ENCODE data around the gene EHMT1. TPM values are rescaled to one million over a fixed set of nuclear protein-coding genes. Genes with fewer than 3 reads are reported as not detected.

Gene EHMT1
- total RNA-seq, 1 donor from 2014 or later, result 82.7 TPM

DNA sequence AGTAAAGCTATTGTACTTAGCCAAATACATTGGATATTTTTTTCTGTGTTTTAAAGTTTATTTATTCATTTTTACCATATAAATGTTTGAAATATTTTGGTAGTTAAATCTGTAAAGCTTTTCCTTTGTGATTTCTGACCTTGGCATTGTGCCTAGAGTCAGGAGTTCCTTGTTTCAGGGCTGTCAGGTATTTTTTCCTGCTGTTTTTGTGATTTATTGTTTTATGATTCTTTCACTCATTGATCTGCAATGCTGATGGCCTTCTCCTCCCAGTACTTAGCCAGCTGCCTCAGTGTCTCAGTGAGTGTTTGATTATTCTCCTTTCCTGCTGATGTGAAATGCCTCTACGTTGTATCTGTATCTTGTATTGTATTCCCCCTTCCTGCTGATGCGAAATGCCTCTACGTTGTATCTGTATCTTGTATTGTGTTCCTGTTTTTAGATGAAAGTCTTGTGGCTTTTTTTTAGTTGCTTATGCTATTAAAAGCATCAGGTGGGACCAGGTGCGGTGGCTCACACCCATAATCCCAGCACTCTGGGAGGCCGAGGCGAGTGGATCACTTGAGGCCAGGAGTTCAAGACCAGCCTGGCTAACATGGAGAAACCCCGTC lies 61.0 kb downstream of the EHMT1 start:
- no peak overlapping the region for H3K27ac ChIP-seq
- H3K4me3 ChIP-seq, result no peak overlapping the region
- ATAC-seq, result no peak
- DNase-seq, result no peak
- TF ChIP-seq, protein P1, sequence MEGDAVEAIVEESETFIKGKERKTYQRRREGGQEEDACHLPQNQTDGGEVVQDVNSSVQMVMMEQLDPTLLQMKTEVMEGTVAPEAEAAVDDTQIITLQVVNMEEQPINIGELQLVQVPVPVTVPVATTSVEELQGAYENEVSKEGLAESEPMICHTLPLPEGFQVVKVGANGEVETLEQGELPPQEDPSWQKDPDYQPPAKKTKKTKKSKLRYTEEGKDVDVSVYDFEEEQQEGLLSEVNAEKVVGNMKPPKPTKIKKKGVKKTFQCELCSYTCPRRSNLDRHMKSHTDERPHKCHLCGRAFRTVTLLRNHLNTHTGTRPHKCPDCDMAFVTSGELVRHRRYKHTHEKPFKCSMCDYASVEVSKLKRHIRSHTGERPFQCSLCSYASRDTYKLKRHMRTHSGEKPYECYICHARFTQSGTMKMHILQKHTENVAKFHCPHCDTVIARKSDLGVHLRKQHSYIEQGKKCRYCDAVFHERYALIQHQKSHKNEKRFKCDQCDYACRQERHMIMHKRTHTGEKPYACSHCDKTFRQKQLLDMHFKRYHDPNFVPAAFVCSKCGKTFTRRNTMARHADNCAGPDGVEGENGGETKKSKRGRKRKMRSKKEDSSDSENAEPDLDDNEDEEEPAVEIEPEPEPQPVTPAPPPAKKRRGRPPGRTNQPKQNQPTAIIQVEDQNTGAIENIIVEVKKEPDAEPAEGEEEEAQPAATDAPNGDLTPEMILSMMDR (IDR thresholded peaks at IDR 0.05), result no peak
- H3K9me3 ChIP-seq, result no peaks in the 10 kb centered on the region
- intact Hi-C loops (cut with DNase I), result no loop called here
- peaks cover 18% of the 10 kb centered on the region for H3K4me1 ChIP-seq
- H3K27me3 ChIP-seq, result no peaks in the 10 kb centered on the region
- H3K36me3 ChIP-seq, result no peaks in the 10 kb centered on the region

DNA sequence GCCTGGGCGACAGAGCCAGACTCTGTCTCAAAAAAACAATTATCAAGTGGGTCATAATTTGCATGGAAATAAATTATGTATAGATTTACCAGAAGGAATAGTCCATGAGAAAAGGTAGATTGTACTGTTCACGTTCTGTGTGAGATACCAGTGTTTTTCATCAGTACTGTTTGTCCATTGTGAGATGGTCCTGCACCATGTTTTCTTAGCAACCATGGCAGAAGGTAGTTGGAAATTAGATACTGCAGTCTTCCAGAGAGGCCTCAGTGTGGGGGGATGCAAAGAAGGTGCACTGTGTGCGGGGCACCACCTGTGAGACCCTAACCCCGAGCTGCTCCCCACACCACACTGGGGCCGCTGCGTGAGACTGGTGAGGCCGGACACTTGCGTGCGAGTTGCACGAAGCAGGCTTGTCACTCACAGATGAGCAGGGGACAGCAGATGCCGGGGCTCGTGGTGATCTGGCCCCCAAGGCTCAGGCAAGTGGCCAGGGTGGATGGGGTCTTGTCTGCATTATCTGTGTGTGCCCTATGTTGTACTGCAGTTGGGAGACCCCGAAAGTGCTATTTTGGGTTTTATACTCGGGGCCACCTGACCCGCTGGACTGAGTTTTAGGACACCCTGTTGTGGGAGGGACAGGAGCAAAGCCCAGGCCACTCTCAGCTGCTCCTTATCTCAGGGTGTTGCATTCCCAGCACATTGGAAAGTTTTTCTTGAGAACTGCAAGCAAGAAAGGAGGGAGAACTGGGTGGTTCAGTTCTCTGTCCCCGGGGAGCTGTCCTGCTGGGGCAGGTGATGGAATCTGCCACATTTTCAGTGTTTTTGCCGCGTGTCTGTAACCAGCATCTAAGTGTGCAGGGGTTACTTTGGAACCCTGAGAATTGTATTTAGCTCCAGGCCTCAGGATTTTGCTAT lies 61.9 kb downstream of the EHMT1 start:
- no peak for DNase-seq
- TF ChIP-seq, protein P1 (IDR thresholded peaks at IDR 0.05), result no peak
- peak; percentile 42 for ATAC-seq

DNA sequence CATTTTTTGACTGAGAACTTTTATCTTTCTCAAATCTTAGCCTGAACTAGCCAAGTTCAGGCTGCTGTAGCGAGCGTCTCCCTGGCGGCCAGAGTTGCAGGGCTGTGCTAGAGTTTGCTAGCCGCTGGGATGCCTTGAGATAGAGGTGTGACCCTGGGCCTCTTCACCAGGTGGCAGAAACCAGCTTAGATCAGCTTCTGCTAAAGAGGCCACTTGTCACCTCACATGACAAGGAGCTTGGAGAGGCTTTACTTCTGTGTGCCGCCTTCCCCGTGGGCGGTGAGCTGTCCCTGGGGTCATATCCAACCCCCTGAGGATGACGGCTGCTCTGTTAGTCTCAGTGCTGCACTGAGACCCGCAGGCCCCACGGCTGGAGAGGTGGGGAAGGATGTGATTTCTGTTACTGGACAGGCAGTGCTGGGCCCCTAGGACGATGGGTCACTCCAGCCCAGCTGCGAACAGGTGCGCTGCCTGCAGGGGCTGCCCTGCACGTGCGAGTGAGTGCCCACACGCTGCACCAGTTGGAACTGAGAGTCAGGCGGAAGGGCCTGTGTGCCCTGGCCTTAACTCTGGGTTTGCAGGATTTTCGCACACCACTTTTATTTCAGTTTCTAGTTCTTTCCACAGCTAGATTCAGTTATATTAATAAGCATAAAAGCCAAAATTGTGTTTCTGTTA lies 63.8 kb downstream of the EHMT1 start:
- TF ChIP-seq, protein P1 (IDR thresholded peaks at IDR 0.05), result no peak
- DNase-seq (peak; percentile 7), ATAC-seq (peak; percentile 72)
- intact Hi-C loops (cut with DNase I), result no loop called here
- H3K9me3 ChIP-seq, result no peaks in the 10 kb centered on the region
- H3K27me3 ChIP-seq, result no peaks in the 10 kb centered on the region
- H3K36me3 ChIP-seq, result no peaks in the 10 kb centered on the region
- H3K4me3 ChIP-seq, result no peak overlapping the region
- peaks cover 18% of the 10 kb centered on the region for H3K4me1 ChIP-seq
- H3K27ac ChIP-seq, result no peak overlapping the region

More for the DNA sequence above, 61.9 kb downstream of the EHMT1 start:
- Histone ChIP-seq H3K36me3 (no peaks in the 10 kb centered on the region), H3K4me3 (no peak overlapping the region), H3K4me1 (peaks cover 18% of the 10 kb centered on the region), H3K27ac (no peak overlapping the region), H3K9me3 (no peaks in the 10 kb centered on the region), H3K27me3 (no peaks in the 10 kb centered on the region)
- intact Hi-C loops (cut with DNase I), result no loop called here

DNA sequence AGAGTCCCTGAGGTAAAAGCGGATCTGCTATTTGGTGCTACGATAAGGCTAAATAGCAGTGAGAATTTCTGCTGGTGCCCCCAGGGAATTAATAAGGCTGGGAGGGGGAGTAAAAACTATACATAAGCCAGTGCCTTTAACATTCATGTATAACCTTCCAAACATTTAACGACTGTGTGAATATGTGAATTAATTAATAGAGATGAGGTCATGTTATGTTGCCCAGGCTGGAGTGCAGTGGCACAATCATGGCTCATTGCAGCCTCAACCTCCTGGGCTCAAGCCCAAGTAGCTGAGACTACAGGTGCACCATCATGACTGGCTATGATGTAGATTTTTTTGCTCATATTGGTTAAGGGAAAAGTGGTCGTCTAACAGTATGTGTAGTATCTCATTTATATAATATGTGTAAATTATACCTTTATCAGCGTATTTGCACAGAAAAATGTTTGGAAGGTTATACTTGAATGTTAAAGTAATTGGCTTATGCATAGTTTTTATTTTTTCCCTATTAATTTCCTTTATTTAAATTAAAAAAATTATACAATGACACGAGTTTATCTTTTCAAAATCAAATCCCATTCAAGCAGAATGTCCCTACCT lies 64.6 kb downstream of the EHMT1 start:
- H3K4me1 ChIP-seq, result peaks cover 21% of the 10 kb centered on the region
- intact Hi-C loops (cut with DNase I), result no loop called here
- H3K27me3 ChIP-seq, result no peaks in the 10 kb centered on the region
- no peak overlapping the region for H3K27ac ChIP-seq
- DNase-seq (no peak), ATAC-seq (no peak)
- no peak overlapping the region for H3K4me3 ChIP-seq
- TF ChIP-seq, protein P1 (IDR thresholded peaks at IDR 0.05), result no peak
- H3K36me3 ChIP-seq, result no peaks in the 10 kb centered on the region
- H3K9me3 ChIP-seq, result no peaks in the 10 kb centered on the region

DNA sequence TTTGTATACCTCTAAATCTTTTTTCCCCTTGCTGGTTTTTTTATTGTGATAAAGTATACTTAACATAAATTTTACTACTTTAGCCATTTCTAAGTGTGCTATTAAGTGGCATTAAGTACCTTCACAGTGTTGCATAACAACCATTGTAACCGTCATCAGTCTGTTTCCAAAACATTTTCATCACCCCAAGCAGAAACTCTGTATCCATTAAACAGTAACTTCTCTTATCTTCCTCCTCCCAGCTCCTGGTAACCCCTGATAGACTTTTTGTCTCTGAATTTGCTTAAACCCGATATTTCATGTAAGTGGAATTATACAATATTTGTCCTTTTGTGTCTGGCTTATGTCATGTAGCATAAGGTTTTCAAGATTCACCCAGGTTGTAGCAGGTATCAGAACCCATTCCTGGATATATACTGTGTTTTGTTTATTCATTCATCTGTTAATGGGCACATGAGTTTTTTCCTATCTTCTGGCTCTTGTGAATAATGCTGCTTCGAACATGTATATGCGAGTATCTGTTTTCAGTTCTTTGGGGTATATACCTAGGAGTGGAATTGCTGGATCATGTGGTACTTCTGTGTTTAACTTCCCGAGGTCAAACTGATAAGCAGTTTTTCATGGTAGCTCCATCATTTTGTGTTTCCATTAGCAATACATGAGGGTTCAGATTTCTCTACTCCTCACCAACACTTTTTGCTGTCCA lies 66.4 kb downstream of the EHMT1 start:
- no peak for DNase-seq
- Histone ChIP-seq H3K36me3 (no peaks in the 10 kb centered on the region), H3K9me3 (no peaks in the 10 kb centered on the region), H3K27me3 (no peaks in the 10 kb centered on the region), H3K4me3 (no peak overlapping the region), H3K27ac (no peak overlapping the region), H3K4me1 (peaks cover 30% of the 10 kb centered on the region)
- ATAC-seq, result no peak
- intact Hi-C loops (cut with DNase I), result no loop called here
- TF ChIP-seq, protein P1 (IDR thresholded peaks at IDR 0.05), result no peak

Data from upper lobe of right lung (tissue), 1 donor.